Activated CD4-positive, alpha-beta T cell treated with anti-CD3 and anti-CD28 coated beads, Interleukin-10, Interleukin-2, amounts not matched to agents 100 ng/mL and 50 ng/mL, durations not matched to agents 16 hours and 8 hours (primary cell): ENCODE results near the gene PRDM16.

Source experiments
- DNase-seq: peaks from one replicate; pipeline ENCODE4 v3.0.0-alpha.2; 2020

PRDM16 gene

GRCh38 chr1:3070644-3071564, 1.9 kb downstream of the PRDM16 start:
- no peak for DNase-seq

GRCh38 chr1:3071565-3072390, 2.8 kb downstream of the PRDM16 start:
- DNase-seq = no peak

- no peak for DNase-seq
Observed at GRCh38 chr1:3072391-3073185, 3.6 kb downstream of the PRDM16 start.

- no peak for DNase-seq
Observed at GRCh38 chr1:3073186-3073488, 4.1 kb downstream of the PRDM16 start.

DNA sequence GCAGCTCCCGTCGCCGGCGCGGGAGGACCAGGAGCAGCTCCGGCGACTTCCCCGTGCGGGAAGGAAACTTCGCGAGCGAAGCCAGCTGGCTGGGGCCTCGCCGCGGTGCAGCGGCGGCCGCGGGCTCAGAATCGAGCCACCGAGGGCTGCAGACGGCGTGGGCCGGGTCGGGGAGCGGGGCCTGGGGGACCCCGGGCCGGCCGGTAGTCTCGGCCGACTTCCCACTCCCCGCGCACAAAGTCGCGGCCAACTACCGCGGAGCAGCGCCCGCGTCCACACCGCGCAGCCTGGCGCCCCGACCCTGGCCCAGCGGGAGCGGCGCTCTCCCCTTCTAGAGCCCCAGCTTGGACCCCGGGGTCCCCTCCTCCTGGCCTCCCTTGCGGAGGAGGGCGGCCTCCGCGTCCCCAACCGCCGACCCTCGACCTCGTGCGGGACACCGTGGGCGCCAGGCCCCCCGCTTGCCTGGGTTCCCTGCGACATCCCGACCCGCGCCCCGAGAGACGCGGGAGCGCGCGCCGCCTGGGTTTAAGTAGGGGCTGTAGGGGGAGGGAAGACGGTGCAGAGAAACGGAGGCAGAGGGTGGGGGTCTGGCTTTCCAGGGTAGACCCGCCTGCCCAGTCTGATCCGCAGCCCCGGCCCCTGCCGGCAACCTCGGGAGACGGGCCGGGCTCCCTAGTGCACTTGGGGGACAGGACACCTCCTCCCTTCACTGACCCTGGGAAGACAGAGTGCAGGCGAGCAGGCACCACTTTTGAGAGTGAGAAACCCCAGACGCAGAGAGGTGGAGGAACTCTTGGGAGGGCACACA, 4.7 kb downstream of the PRDM16 start:
- no peak for DNase-seq

DNA sequence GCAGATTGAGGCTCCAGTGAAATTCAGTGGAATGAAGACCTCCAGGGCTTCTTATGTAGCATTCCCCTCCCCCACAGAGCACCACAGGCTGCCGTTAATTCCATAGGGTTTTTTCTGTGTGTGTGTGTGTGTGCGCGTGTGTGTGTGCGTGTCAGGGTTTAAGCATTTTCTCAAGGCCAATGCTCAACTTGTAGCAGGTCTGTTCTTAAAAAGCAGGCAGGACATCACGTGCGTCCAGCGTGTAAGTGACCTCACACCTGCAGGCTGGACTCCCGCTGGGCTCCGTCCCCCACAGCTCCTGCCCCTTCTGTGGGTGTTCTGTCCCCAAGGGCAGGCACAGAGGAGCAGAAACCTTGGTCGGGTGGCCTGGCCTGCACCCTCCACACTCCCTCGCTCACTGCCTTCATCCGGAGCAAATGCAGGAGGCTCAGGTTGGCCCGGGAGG, 5.3 kb downstream of the PRDM16 start:
- no peak for DNase-seq

DNA sequence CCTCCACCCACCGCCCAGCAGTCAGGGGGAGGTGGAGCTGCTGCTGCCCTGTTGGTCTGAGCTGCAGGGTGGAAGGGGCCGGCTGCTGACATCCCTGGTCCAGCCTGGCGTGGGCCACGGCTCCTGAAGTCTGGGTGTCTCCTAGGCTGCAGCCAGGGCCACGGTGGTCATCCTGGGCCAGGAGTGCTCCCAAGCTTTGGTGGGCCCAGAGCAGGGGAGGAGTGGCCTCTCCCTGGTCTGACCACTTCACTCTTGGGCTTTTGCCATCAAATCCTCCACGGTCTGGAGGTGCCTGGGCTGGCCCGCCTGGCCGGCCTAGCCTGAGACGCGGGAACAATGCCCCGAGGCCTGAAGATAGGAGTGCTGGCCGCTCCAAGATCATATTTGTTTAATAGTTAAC, 5.8 kb downstream of the PRDM16 start:
- no peak for DNase-seq

DNA sequence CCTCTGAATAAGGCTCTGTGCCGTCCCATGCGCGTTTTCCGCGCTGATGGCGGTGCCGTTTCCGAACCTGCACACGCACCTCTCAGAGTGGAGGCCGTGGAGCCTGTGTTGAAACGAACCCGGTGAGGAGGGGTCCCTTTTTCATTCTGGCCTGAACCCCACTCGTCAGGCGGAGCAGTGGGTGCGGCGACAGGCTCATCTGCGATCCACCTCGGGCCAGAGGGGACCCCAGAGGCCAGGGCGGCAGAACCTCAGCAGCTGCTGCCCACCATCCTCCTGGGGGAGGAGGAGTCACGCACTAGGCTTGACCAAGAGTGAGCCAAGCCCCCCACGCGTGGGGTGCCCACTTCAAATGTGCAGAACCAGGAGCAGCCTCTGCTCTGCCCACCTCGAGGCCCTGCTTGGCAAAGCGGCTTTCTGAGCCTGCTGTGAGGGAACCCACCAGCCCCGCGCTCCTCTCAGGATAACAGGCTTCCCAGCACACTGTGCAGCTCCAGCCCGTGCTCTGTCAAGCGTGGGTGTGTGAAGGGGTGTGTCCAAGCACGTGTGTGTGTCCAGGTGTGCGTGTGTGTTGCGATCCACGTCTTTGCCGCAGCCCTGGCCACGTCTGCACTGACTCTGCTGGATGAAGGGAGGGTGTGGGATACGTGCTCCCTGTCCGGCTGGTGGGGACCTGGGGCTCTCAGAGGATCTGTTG, 6.8 kb downstream of the PRDM16 start:
- no peak for DNase-seq

DNA sequence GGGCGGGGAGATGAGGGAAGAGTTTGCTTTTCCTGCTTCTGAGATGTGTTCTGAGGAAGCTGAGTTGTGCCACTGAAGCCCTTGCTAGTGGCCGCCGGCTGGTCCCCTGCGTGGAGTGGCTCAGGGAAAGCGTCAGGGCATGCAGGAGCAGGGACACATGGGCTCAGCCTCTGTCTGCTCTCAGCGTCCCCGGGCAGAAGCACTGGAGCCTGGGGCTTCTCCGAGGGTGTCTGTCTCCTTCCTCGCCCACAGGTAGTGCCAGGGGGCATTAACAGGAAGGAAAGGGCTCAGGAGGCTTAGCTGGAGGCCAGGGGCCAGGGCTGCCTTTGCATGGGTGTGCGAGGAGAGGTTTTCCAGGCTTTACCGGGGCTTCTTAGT, 7.3 kb downstream of the PRDM16 start:
- no peak for DNase-seq

GRCh38 chr1:3077081-3077480, 8.1 kb downstream of the PRDM16 start:
- DNase-seq = no peak

GRCh38 chr1:3077561-3077960, 8.6 kb downstream of the PRDM16 start:
- no peak for DNase-seq

DNA sequence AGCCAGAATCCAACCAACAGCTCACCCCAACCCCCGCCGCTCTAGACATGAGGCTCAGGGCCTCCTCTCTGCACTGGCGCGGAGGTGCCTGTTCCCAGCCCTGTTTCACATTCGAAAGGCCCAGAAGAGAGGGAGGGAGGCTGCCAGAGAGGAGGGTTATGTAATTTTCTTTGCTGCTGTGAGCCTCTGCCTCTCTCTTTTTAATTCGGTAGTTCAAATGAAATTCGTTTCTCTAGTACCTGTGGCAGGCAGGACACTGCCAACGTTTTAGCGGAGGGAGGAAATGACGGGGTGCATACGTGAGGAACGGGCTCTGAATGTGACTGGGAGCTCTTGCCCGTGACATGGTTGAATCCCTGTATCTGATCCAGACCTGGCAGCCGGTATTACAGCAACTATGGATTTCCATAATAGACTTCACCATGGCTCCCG, 9.4 kb downstream of the PRDM16 start:
- DNase-seq = no peak

- DNase-seq = no peak
Observed at GRCh38 chr1:3078871-3079270, 9.9 kb downstream of the PRDM16 start.

GRCh38 chr1:3079381-3080052, 10.5 kb downstream of the PRDM16 start:
- no peak for DNase-seq

- DNase-seq = no peak
Observed at GRCh38 chr1:3080053-3080955, 11.3 kb downstream of the PRDM16 start.

GRCh38 chr1:3081171-3081683, 12.2 kb downstream of the PRDM16 start:
- DNase-seq = no peak

DNA sequence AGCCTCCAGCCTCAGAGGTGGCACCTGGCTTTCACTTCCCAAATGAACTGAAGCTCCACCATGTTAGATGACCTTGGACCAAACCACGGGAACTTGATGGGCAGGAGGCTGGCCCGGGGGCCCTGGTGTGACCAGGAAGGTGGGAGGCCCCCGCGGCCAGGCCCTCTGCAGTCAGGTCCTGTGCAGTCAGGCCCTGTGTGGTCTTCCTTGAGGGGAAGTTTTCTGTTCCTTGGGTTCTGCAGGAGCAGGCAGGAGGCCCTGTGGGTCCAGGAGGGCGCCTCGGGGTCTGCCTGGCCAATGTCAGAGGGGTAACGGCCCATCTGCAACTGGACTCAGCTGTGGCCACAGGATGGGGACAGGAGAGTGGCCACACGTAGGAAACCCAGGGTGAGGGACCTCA, 13.0 kb downstream of the PRDM16 start:
- no peak for DNase-seq

DNA sequence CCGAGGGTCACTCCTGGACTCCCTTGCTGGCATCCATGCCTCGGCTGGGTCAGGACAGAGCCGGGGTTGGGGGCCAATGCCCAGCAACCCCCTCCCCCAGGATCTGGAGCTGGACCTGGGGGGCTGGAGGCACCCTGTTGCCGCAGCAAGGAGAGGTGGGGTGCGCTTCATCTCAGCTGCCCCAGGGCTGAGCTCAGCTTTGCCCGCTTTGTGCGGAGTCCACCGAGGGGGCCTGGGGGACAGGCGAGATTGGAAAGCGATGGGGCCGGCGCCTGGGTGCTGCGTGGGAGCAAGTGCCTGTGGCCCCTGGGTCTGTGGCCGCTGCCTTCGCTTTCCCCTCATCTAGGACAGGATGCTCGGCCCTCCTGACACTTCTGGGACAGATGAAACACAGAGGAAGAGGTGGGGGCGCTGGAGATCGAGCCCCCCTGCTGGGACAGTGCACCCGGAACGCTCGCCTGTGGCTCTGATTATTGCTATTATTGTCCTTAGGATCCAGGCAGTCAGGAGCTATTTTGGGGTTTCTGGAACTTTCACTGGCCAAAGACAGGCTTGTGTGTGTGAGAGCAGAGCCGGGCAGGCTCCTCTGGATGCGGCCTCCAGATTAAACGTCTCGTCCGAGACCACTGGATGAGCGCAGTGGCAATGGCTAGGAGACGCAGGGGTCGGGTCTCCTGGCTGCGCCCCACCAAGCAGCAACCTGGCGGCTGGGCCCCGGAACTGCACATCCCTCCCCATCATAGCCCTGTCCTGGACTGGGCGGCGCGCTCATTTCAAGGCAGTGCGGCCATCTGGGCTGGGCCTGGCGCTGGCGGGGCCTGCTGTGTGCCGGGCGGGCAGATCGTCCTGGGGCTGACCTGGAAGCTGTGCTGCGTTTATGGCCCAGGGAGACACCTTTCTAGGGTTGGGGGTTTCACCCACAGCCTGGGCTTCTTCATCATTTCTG, 13.8 kb downstream of the PRDM16 start:
- no peak for DNase-seq

DNA sequence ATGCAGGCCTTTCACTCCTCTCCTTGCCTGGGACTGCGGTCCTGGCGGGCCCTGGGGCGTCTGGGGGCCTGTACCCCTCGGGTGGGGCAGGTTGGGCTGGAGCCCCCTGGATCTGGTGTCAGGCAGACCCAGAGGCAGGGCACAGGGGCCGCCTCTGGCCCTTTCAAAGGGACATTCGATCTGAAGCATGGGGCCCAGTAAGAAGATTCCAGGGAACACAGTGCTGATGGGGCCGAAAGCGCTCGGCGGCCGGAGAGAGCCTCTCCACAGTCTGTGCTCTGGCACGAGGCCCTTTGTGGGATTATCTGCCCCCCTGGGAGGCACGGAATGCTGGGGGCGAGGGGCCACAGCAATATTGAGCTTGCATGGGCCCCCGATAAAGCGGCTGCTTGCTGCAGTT, 15.2 kb downstream of the PRDM16 start:
- no peak for DNase-seq
